ENCODE measurements around the gene ZDHHC21. TPM values are rescaled to one million over a fixed set of nuclear protein-coding genes. Genes with fewer than 3 reads are reported as not detected.

The ZDHHC21 gene
- total RNA-seq, 1 donor from 2014 or later, result 29.4 TPM

- Mint-ChIP-seq H3K9me3 (peaks cover 8% of the 10 kb centered on the region), H3K4me1 (peaks cover 28% of the 10 kb centered on the region), H3K4me3 (no peak overlapping the region), H3K27me3 (peaks cover 7% of the 10 kb centered on the region), H3K27ac (no peak overlapping the region), H3K36me3 (ENCODE audit: low read depth) (no peaks in the 10 kb centered on the region)
- DNase-seq, result no peak
- no peak for TF ChIP-seq CTCF (IDR thresholded peaks at IDR 0.05)
- ChIA-PET POLR2A (no interaction called here), CTCF (no interaction called here)
- ATAC-seq (ENCODE audit: low read depth), result no peak
- intact Hi-C loops (cut with micrococcal nuclease), result no loop called here
Measured at GRCh38 chr9:14710804-14711203, 17.6 kb upstream of the ZDHHC21 start.

DNA sequence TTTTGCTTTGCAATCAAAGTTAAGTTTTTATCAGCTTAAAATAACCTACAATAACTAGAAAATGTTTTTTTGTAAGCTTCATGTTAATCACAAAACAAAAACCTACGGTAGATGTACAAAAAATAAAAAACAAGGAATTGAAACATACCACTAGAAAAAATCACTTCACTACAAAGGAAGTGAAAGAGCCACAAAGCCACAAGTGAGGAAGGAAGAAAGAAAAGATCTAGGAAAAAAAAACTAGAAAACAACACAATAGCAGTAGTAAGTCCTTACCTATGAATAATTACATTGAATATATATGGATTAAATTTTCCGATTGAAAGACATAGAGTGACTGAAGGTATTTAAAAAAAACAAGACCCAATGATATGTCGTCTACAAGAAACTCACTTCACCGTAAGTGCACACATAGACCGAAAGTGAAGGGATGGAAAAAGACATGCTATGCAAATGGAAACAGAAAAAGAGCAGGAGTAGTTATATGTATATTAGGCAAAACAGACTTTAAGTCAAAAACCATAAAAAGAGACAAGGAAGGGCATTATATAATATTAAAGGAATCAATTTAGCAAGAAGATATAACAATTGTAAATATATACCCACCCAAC lies 13.4 kb upstream of the ZDHHC21 start:
- Mint-ChIP-seq H3K36me3 (ENCODE audit: low read depth) (no peaks in the 10 kb centered on the region), H3K9me3 (peaks cover 20% of the 10 kb centered on the region), H3K4me3 (peak overlapping the region; percentile 30), H3K4me1 (peaks cover 26% of the 10 kb centered on the region), H3K27me3 (peaks cover 10% of the 10 kb centered on the region), H3K27ac (no peak overlapping the region)
- no peak for DNase-seq
- CTCF ChIA-PET, result interaction anchor here (1.1 kb wide), 1 partner anchor 63 kb away, joined by 3 read pairs; no protein-coding TSS in a partner anchor
- intact Hi-C loops (cut with micrococcal nuclease), result loop anchor here (1.0 kb wide), 1 partner anchor 13 kb away; the partner anchor contains the start of gene ZDHHC21
- POLR2A ChIA-PET, result interaction anchor here (1.3 kb wide), 1 partner anchor 14 kb away, joined by 8 read pairs; the partner anchor contains the start of gene ZDHHC21
- ATAC-seq (ENCODE audit: low read depth), result peak; percentile 45
- TF ChIP-seq CTCF (IDR thresholded peaks at IDR 0.05), result no peak

GRCh38 chr9:14705079-14705478 lies 11.8 kb upstream of the ZDHHC21 start:
- intact Hi-C loops (cut with micrococcal nuclease), result no loop called here
- Mint-ChIP-seq H3K27me3 (peaks cover 10% of the 10 kb centered on the region), H3K4me1 (peaks cover 24% of the 10 kb centered on the region), H3K9me3 (peaks cover 19% of the 10 kb centered on the region), H3K4me3 (no peak overlapping the region), H3K36me3 (ENCODE audit: low read depth) (no peaks in the 10 kb centered on the region), H3K27ac (no peak overlapping the region)
- CTCF ChIA-PET, result no interaction called here
- TF ChIP-seq CTCF (IDR thresholded peaks at IDR 0.05), result no peak
- DNase-seq (no peak), ATAC-seq (ENCODE audit: low read depth) (no peak)
- POLR2A ChIA-PET, result no interaction called here

- peaks cover 8% of the 10 kb centered on the region for H3K27me3 Mint-ChIP-seq
- ATAC-seq (ENCODE audit: low read depth) (no peak), DNase-seq (no peak)
- H3K9me3 Mint-ChIP-seq, result peaks cover 17% of the 10 kb centered on the region
- H3K36me3 Mint-ChIP-seq (ENCODE audit: low read depth), result no peaks in the 10 kb centered on the region
- no peak for TF ChIP-seq CTCF (IDR thresholded peaks at IDR 0.05)
- ChIA-PET POLR2A (no interaction called here), CTCF (no interaction called here)
- no peak overlapping the region for H3K27ac Mint-ChIP-seq
- peaks cover 24% of the 10 kb centered on the region for H3K4me1 Mint-ChIP-seq
- no peak overlapping the region for H3K4me3 Mint-ChIP-seq
- intact Hi-C loops (cut with micrococcal nuclease), result no loop called here
Measured at GRCh38 chr9:14704281-14704680, 11.0 kb upstream of the ZDHHC21 start.

DNA sequence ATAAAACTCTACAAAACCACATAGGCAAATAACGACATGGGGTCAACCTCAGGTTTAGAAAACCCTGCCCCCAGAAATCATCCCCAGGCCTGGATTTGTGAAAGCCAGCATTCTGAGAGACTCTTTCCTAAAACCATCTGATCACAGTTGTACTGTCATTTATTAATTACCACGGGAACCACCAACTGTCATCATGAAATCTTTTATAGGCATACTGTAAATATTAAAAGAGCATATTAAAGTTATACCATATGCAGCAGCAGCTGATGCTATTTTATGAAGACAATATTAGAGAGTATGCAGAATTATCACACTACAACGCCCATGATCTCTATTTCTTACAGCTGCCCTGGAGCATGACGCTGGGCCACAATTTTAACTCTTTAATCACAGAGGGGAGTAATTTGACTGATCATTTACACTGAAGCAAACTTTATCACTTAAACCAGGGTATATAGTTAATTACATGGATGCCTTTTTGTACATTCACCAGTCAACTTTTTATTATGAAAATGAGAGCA lies 9.0 kb upstream of the ZDHHC21 start:
- CTCF ChIA-PET, result no interaction called here
- intact Hi-C loops (cut with micrococcal nuclease), result no loop called here
- ATAC-seq (ENCODE audit: low read depth) (no peak), DNase-seq (no peak)
- Mint-ChIP-seq H3K4me3 (no peak overlapping the region), H3K27ac (no peak overlapping the region), H3K9me3 (peaks cover 12% of the 10 kb centered on the region), H3K36me3 (ENCODE audit: low read depth) (no peaks in the 10 kb centered on the region), H3K27me3 (peaks cover 5% of the 10 kb centered on the region), H3K4me1 (peaks cover 20% of the 10 kb centered on the region)
- POLR2A ChIA-PET, result no interaction called here
- no peak for TF ChIP-seq CTCF (IDR thresholded peaks at IDR 0.05)

Measured in activated B cell treated with CpG ODN at 0.5 μM for 24 hours (primary cell).